ENCODE results near the gene BAHCC1.
A peak's percentile ranks its signal among the peaks of the same experiment; 100 is the strongest.

The BAHCC1 gene

GRCh38 chr17:81489998-81490992 lies 95.0 kb downstream of the BAHCC1 start:
- DNase-seq (ENCODE audit: low read depth in 3 of 3, low spot score in 1 of 3), result no peak

GRCh38 chr17:81491181-81491581 lies 95.9 kb downstream of the BAHCC1 start:
- DNase-seq (ENCODE audit: low read depth in 3 of 3, low spot score in 1 of 3), result no peak

- no peak for DNase-seq (ENCODE audit: low read depth in 3 of 3, low spot score in 1 of 3)
These were observed 96.5 kb downstream of the BAHCC1 start for GRCh38 chr17:81491761-81492160.

- no peak for DNase-seq (ENCODE audit: low read depth in 3 of 3, low spot score in 1 of 3)
These were observed 96.9 kb downstream of the BAHCC1 start for GRCh38 chr17:81492202-81492601.

GRCh38 chr17:81492706-81493105 lies 97.4 kb downstream of the BAHCC1 start:
- DNase-seq (ENCODE audit: low read depth in 3 of 3, low spot score in 1 of 3), result no peak

- DNase-seq (ENCODE audit: low read depth in 3 of 3, low spot score in 1 of 3), result no peak
These were observed 98.2 kb downstream of the BAHCC1 start for GRCh38 chr17:81493198-81494038.

GRCh38 chr17:81494626-81495377 lies 99.5 kb downstream of the BAHCC1 start:
- DNase-seq (ENCODE audit: low read depth in 3 of 3, low spot score in 1 of 3), result no peak

- DNase-seq (ENCODE audit: low read depth in 3 of 3, low spot score in 1 of 3), result no peak
These were observed 103.8 kb downstream of the BAHCC1 start for GRCh38 chr17:81498953-81499600.

GRCh38 chr17:81499601-81499970 lies 104.3 kb downstream of the BAHCC1 start:
- DNase-seq (ENCODE audit: low read depth in 3 of 3, low spot score in 1 of 3), result no peak

- no peak for DNase-seq (ENCODE audit: low read depth in 3 of 3, low spot score in 1 of 3)
These were observed 104.8 kb downstream of the BAHCC1 start for GRCh38 chr17:81500047-81500446.

GRCh38 chr17:81502471-81503017 lies 107.3 kb downstream of the BAHCC1 start:
- DNase-seq (ENCODE audit: low read depth in 3 of 3, low spot score in 1 of 3), result no peak

GRCh38 chr17:81503619-81504018 lies 108.4 kb downstream of the BAHCC1 start:
- DNase-seq (ENCODE audit: low read depth in 3 of 3, low spot score in 1 of 3), result no peak

- no peak for DNase-seq (ENCODE audit: low read depth in 3 of 3, low spot score in 1 of 3)
These were observed 113.5 kb downstream of the BAHCC1 start for GRCh38 chr17:81508639-81509206.

GRCh38 chr17:81509207-81509971 lies 114.1 kb downstream of the BAHCC1 start:
- DNase-seq (ENCODE audit: low read depth in 3 of 3, low spot score in 1 of 3), result peak in 1 of 3 donors; percentile 29

GRCh38 chr17:81509972-81510784 lies 114.9 kb downstream of the BAHCC1 start:
- no peak for DNase-seq (ENCODE audit: low read depth in 3 of 3, low spot score in 1 of 3)

- no peak for DNase-seq (ENCODE audit: low read depth in 3 of 3, low spot score in 1 of 3)
These were observed 115.7 kb downstream of the BAHCC1 start for GRCh38 chr17:81510785-81511553.

GRCh38 chr17:81511554-81511803 lies 116.2 kb downstream of the BAHCC1 start:
- DNase-seq (ENCODE audit: low read depth in 3 of 3, low spot score in 1 of 3), result no peak

All from stimulated activated CD4-positive, alpha-beta T cell treated with anti-CD3 and anti-CD28 coated beads, TNF-alpha, amount 100 ng/mL, for 1 hour (primary cell).